ENCODE measurements around the gene TTC39B.

TTC39B gene

GRCh38 chr9:15191378-15191777 lies 115.6 kb downstream of the TTC39B start:
- Histone ChIP-seq H3K27ac (ENCODE audit: low read length) (no peak overlapping the region), H3K27me3 (ENCODE audit: control insufficient read depth, insufficient read depth, low read length) (no peaks in the 10 kb centered on the region), H3K9me3 (ENCODE audit: control insufficient read depth, low read depth, low read length) (no peaks in the 10 kb centered on the region), H3K4me3 (ENCODE audit: low read length) (no peak overlapping the region), H3K9ac (ENCODE audit: low read length) (no peak overlapping the region), H3K36me3 (ENCODE audit: control insufficient read depth, low read depth, low read length) (no peaks in the 10 kb centered on the region), H3K4me1 (ENCODE audit: control insufficient read depth, low read depth, low read length) (no peaks in the 10 kb centered on the region)

- no peaks in the 10 kb centered on the region for H3K9me3 ChIP-seq (ENCODE audit: control insufficient read depth, low read depth, low read length)
- no peak overlapping the region for H3K9ac ChIP-seq (ENCODE audit: low read length)
- no peaks in the 10 kb centered on the region for H3K4me1 ChIP-seq (ENCODE audit: control insufficient read depth, low read depth, low read length)
- no peak overlapping the region for H3K4me3 ChIP-seq (ENCODE audit: low read length)
- no peaks in the 10 kb centered on the region for H3K27me3 ChIP-seq (ENCODE audit: control insufficient read depth, insufficient read depth, low read length)
- no peak overlapping the region for H3K27ac ChIP-seq (ENCODE audit: low read length)
- H3K36me3 ChIP-seq (ENCODE audit: control insufficient read depth, low read depth, low read length) = no peaks in the 10 kb centered on the region
Measured at GRCh38 chr9:15189481-15189880, 117.5 kb downstream of the TTC39B start.

GRCh38 chr9:15187589-15187988 lies 119.4 kb downstream of the TTC39B start:
- Histone ChIP-seq H3K9me3 (ENCODE audit: control insufficient read depth, low read depth, low read length) (no peaks in the 10 kb centered on the region), H3K27me3 (ENCODE audit: control insufficient read depth, insufficient read depth, low read length) (no peaks in the 10 kb centered on the region), H3K27ac (ENCODE audit: low read length) (no peak overlapping the region), H3K36me3 (ENCODE audit: control insufficient read depth, low read depth, low read length) (no peaks in the 10 kb centered on the region), H3K4me3 (ENCODE audit: low read length) (no peak overlapping the region), H3K4me1 (ENCODE audit: control insufficient read depth, low read depth, low read length) (no peaks in the 10 kb centered on the region), H3K9ac (ENCODE audit: low read length) (no peak overlapping the region)

- H3K27ac ChIP-seq (ENCODE audit: low read length) = no peak overlapping the region
- H3K4me3 ChIP-seq (ENCODE audit: low read length) = no peak overlapping the region
- H3K9ac ChIP-seq (ENCODE audit: low read length) = no peak overlapping the region
- no peaks in the 10 kb centered on the region for H3K36me3 ChIP-seq (ENCODE audit: control insufficient read depth, low read depth, low read length)
- H3K27me3 ChIP-seq (ENCODE audit: control insufficient read depth, insufficient read depth, low read length) = no peaks in the 10 kb centered on the region
- no peaks in the 10 kb centered on the region for H3K9me3 ChIP-seq (ENCODE audit: control insufficient read depth, low read depth, low read length)
- no peaks in the 10 kb centered on the region for H3K4me1 ChIP-seq (ENCODE audit: control insufficient read depth, low read depth, low read length)
Measured at GRCh38 chr9:15182730-15183129, 124.3 kb downstream of the TTC39B start.

GRCh38 chr9:15182101-15182551 lies 124.9 kb downstream of the TTC39B start:
- Histone ChIP-seq H3K9ac (ENCODE audit: low read length) (no peak overlapping the region), H3K4me3 (ENCODE audit: low read length) (no peak overlapping the region)

GRCh38 chr9:15180124-15180523 lies 126.9 kb downstream of the TTC39B start:
- no peaks in the 10 kb centered on the region for H3K4me1 ChIP-seq (ENCODE audit: control insufficient read depth, low read depth, low read length)
- no peak overlapping the region for H3K27ac ChIP-seq (ENCODE audit: low read length)
- H3K9me3 ChIP-seq (ENCODE audit: control insufficient read depth, low read depth, low read length) = no peaks in the 10 kb centered on the region
- no peak overlapping the region for H3K4me3 ChIP-seq (ENCODE audit: low read length)
- H3K36me3 ChIP-seq (ENCODE audit: control insufficient read depth, low read depth, low read length) = no peaks in the 10 kb centered on the region
- H3K27me3 ChIP-seq (ENCODE audit: control insufficient read depth, insufficient read depth, low read length) = no peaks in the 10 kb centered on the region
- H3K9ac ChIP-seq (ENCODE audit: low read length) = no peak overlapping the region

More at GRCh38 chr9:15182101-15182551, 124.9 kb downstream of the TTC39B start:
- Histone ChIP-seq H3K27ac (ENCODE audit: low read length) (no peak overlapping the region), H3K36me3 (ENCODE audit: control insufficient read depth, low read depth, low read length) (no peaks in the 10 kb centered on the region), H3K4me1 (ENCODE audit: control insufficient read depth, low read depth, low read length) (no peaks in the 10 kb centered on the region), H3K27me3 (ENCODE audit: control insufficient read depth, insufficient read depth, low read length) (no peaks in the 10 kb centered on the region), H3K9me3 (ENCODE audit: control insufficient read depth, low read depth, low read length) (no peaks in the 10 kb centered on the region)

- no peaks in the 10 kb centered on the region for H3K9me3 ChIP-seq (ENCODE audit: control insufficient read depth, low read depth, low read length)
- H3K9ac ChIP-seq (ENCODE audit: low read length) = no peak overlapping the region
- H3K27me3 ChIP-seq (ENCODE audit: control insufficient read depth, insufficient read depth, low read length) = no peaks in the 10 kb centered on the region
- no peaks in the 10 kb centered on the region for H3K36me3 ChIP-seq (ENCODE audit: control insufficient read depth, low read depth, low read length)
- H3K4me1 ChIP-seq (ENCODE audit: control insufficient read depth, low read depth, low read length) = no peaks in the 10 kb centered on the region
- H3K27ac ChIP-seq (ENCODE audit: low read length) = no peak overlapping the region
- H3K4me3 ChIP-seq (ENCODE audit: low read length) = no peak overlapping the region
Measured at GRCh38 chr9:15178631-15179030, 128.4 kb downstream of the TTC39B start.

- no peaks in the 10 kb centered on the region for H3K27me3 ChIP-seq (ENCODE audit: control insufficient read depth, insufficient read depth, low read length)
- no peaks in the 10 kb centered on the region for H3K4me1 ChIP-seq (ENCODE audit: control insufficient read depth, low read depth, low read length)
- H3K36me3 ChIP-seq (ENCODE audit: control insufficient read depth, low read depth, low read length) = no peaks in the 10 kb centered on the region
- no peak overlapping the region for H3K27ac ChIP-seq (ENCODE audit: low read length)
- H3K9ac ChIP-seq (ENCODE audit: low read length) = no peak overlapping the region
- no peak overlapping the region for H3K4me3 ChIP-seq (ENCODE audit: low read length)
- H3K9me3 ChIP-seq (ENCODE audit: control insufficient read depth, low read depth, low read length) = no peaks in the 10 kb centered on the region
Measured at GRCh38 chr9:15176836-15177235, 130.2 kb downstream of the TTC39B start.

- Histone ChIP-seq H3K27ac (ENCODE audit: low read length) (no peak overlapping the region), H3K9ac (ENCODE audit: low read length) (no peak overlapping the region), H3K27me3 (ENCODE audit: control insufficient read depth, insufficient read depth, low read length) (no peaks in the 10 kb centered on the region), H3K4me1 (ENCODE audit: control insufficient read depth, low read depth, low read length) (no peaks in the 10 kb centered on the region), H3K4me3 (ENCODE audit: low read length) (no peak overlapping the region), H3K36me3 (ENCODE audit: control insufficient read depth, low read depth, low read length) (no peaks in the 10 kb centered on the region), H3K9me3 (ENCODE audit: control insufficient read depth, low read depth, low read length) (no peaks in the 10 kb centered on the region)
Measured at GRCh38 chr9:15163931-15164330, 143.1 kb downstream of the TTC39B start.

- Histone ChIP-seq H3K9ac (ENCODE audit: low read length) (no peak overlapping the region), H3K4me1 (ENCODE audit: control insufficient read depth, low read depth, low read length) (no peaks in the 10 kb centered on the region), H3K27ac (ENCODE audit: low read length) (no peak overlapping the region), H3K9me3 (ENCODE audit: control insufficient read depth, low read depth, low read length) (no peaks in the 10 kb centered on the region), H3K4me3 (ENCODE audit: low read length) (no peak overlapping the region), H3K36me3 (ENCODE audit: control insufficient read depth, low read depth, low read length) (no peaks in the 10 kb centered on the region), H3K27me3 (ENCODE audit: control insufficient read depth, insufficient read depth, low read length) (no peaks in the 10 kb centered on the region)
Measured at GRCh38 chr9:15161753-15162152, 145.3 kb downstream of the TTC39B start.

GRCh38 chr9:15160673-15161072 lies 146.3 kb downstream of the TTC39B start:
- H3K36me3 ChIP-seq (ENCODE audit: control insufficient read depth, low read depth, low read length) = no peaks in the 10 kb centered on the region
- no peak overlapping the region for H3K27ac ChIP-seq (ENCODE audit: low read length)
- H3K4me3 ChIP-seq (ENCODE audit: low read length) = no peak overlapping the region
- no peaks in the 10 kb centered on the region for H3K27me3 ChIP-seq (ENCODE audit: control insufficient read depth, insufficient read depth, low read length)
- H3K9me3 ChIP-seq (ENCODE audit: control insufficient read depth, low read depth, low read length) = no peaks in the 10 kb centered on the region
- H3K4me1 ChIP-seq (ENCODE audit: control insufficient read depth, low read depth, low read length) = peaks cover 4% of the 10 kb centered on the region
- H3K9ac ChIP-seq (ENCODE audit: low read length) = no peak overlapping the region

- H3K4me1 ChIP-seq (ENCODE audit: control insufficient read depth, low read depth, low read length) = peaks cover 4% of the 10 kb centered on the region
Measured at GRCh38 chr9:15158064-15158463, 149.0 kb downstream of the TTC39B start.

More at GRCh38 chr9:15158064-15158463, 149.0 kb downstream of the TTC39B start:
- Histone ChIP-seq H3K9me3 (ENCODE audit: control insufficient read depth, low read depth, low read length) (no peaks in the 10 kb centered on the region), H3K9ac (ENCODE audit: low read length) (no peak overlapping the region), H3K27me3 (ENCODE audit: control insufficient read depth, insufficient read depth, low read length) (no peaks in the 10 kb centered on the region), H3K4me3 (ENCODE audit: low read length) (no peak overlapping the region), H3K27ac (ENCODE audit: low read length) (no peak overlapping the region), H3K36me3 (ENCODE audit: control insufficient read depth, low read depth, low read length) (no peaks in the 10 kb centered on the region)
